Gastroesophageal sphincter (tissue), 3 donors: Measurements from ENCODE around the gene CHTF18.

Experiments used
- EP300 ChIP-seq: sonication (generic); formaldehyde crosslinking; IDR thresholded peaks from one replicate; pipeline ENCODE4 v1.6.1; 2017; ENCODE audit warnings: antibody characterized with exemption, mild to moderate bottlenecking
- POLR2A ChIP-seq, 2 donors: fragments of 450-650 bp; IDR thresholded peaks; one replicate each; pipeline ENCODE4 v1.6.1; 2017; ENCODE audit warnings: antibody characterized with exemption in 2 of 2, mild to moderate bottlenecking in 2 of 2, moderate library complexity in 1 of 2
- POLR2AphosphoS5 ChIP-seq: sonication (generic); formaldehyde crosslinking; IDR thresholded peaks from one replicate; pipeline ENCODE4 v1.6.1; 2017; ENCODE audit warnings: antibody characterized with exemption
- TF ChIP-seq, protein P1 (sequence below), 4 experiments: fragments of 200-600 bp in 2 of 4; fragments of 450-650 bp in 2 of 4; sonication (generic) in 1 of 4; IDR thresholded peaks; one replicate each; pipeline ENCODE4 v1.5.1; 2017 to 2019; ENCODE audit warnings: antibody characterized with exemption in 4 of 4, mild to moderate bottlenecking in 2 of 4, moderate library complexity in 2 of 4

DNA sequence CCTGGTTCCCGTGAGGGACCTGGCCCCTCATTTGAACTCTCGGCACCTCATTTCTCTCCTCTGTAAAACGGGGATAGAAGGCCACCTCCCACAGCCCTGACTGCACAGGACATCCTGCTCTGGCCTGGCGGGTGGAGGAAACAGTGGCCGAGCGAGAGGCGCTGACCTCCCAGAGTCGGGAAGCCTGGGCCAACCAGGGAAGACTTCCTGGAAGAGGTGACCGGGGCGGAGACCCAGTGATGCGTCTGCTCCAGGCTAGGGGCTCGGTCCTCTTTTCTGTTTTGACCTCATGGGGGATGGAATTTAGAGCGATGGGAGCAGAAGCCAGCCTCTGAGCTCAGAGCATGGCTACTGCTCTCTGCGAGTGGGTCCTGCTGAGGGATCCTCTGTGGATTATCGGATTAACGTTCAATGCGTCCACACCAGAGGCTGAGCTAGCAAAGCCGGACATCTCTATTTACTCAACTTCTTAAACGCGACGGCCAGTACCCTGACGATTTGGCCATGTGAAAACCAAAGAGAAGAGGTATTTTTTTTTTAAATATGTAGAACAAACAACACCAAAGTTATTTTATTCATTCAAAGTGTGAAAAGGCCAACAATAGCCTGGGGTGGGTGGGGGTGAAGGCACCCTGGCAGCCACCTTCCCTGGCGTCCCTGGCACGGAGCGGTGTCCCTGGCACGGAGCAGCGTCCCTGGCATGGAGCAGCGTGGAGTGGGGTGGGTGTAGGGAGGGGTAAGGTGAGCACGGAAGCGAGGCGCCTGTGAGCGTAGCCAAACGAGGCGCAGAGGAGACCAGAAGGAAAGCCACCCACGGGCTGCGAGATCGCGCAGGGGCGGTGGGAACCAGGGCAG lies 37.0 kb upstream of the CHTF18 start:
- TF ChIP-seq, protein P1, sequence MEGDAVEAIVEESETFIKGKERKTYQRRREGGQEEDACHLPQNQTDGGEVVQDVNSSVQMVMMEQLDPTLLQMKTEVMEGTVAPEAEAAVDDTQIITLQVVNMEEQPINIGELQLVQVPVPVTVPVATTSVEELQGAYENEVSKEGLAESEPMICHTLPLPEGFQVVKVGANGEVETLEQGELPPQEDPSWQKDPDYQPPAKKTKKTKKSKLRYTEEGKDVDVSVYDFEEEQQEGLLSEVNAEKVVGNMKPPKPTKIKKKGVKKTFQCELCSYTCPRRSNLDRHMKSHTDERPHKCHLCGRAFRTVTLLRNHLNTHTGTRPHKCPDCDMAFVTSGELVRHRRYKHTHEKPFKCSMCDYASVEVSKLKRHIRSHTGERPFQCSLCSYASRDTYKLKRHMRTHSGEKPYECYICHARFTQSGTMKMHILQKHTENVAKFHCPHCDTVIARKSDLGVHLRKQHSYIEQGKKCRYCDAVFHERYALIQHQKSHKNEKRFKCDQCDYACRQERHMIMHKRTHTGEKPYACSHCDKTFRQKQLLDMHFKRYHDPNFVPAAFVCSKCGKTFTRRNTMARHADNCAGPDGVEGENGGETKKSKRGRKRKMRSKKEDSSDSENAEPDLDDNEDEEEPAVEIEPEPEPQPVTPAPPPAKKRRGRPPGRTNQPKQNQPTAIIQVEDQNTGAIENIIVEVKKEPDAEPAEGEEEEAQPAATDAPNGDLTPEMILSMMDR (IDR thresholded peaks at IDR 0.05), result no peak
- TF ChIP-seq POLR2AphosphoS5 (no peak), POLR2A (IDR thresholded peaks at IDR 0.05) (no peak), EP300 (no peak)
